ENCODE measurements around the gene SAMD10. TPM values are rescaled to one million over a fixed set of nuclear protein-coding genes. Genes with fewer than 3 reads are reported as not detected.

SAMD10 gene
- total and polyA plus RNA-seq, 10 of the 15 experiments (the other 5 are each of a cell fraction or from before 2014, with no cell fraction given), result 1.3 to 51.4 (median 17.9) TPM

DNA sequence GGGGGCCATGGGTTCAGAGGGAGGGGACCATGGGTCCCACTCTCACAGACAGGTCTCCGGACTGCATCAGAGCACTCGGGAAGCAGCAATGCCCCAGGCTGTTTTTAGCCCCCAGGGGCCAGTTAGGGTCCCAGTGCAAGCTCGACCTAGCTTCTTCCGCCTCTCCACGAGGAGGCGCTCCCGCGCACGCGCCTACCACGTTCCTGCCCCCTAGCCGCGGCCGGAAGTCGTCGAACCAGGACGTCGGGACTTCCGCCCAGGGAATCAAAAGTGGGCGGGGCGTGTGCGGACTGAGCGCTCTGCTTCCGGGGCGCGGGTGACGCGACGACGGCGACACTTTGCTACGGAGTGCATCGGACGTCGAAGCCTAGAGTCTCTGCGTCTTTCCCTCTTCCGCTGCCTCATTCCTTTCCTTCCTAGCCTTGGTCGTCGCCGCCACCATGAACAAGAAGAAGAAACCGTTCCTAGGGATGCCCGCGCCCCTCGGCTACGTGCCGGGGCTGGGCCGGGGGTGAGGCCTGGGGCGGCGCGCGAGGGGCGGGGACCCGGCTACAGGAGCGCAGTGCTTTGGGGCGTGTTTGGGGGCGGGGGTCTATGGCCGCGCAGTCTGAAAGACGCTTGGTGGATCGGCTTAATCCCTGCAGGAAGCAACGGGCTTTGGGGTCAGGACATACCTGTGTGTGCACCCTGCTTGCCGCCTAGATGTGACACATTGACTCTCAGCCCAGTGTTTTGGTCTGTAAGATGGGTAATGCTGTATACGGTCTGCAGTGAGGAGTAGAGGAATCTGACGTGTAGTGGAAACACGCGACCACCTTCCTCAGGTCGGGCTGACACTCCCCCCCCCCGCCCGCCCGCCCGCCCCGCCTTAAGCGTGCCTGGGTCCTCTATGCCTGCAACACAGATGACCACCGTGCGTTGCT is 1.6 kb upstream of the SAMD10 start, which contains the start of gene PRPF6 (continued):
- TF ChIP-seq KAT2A (conservative IDR thresholded peaks at IDR 0.05; ENCODE audit: control insufficient read depth, low read depth, low read length) (no peak), CBX3 (IDR thresholded peaks at IDR 0.05; ENCODE audit: borderline replicate concordance, low read depth) (no peak), NFIC (IDR thresholded peaks at IDR 0.05; ENCODE audit: low read depth, low read length) (no peak), STAT1 (conservative IDR thresholded peaks at IDR 0.05) (no peak), ZNF274 (IDR thresholded peaks at IDR 0.05; ENCODE audit: insufficient read depth, insufficient read length) (no peak), NFYB (IDR thresholded peaks at IDR 0.05; ENCODE audit: insufficient read depth, low read depth, low read length) (no peak), HDAC2 (IDR thresholded peaks at IDR 0.05) (no peak), ZBED1 (IDR thresholded peaks at IDR 0.05; ENCODE audit: borderline replicate concordance) (no peak), STAT3 (IDR thresholded peaks at IDR 0.05; ENCODE audit: low read depth, low read length) (no peak), BHLHE40 (IDR thresholded peaks at IDR 0.05; ENCODE audit: borderline replicate concordance in 1 of 2, low read depth in 2 of 2, low read length in 1 of 2) (peak; percentile 79 to 88), FOXK2 (IDR thresholded peaks at IDR 0.05) (peak; percentile 35; the same call in 1 of the 2 replicates), SP1 (IDR thresholded peaks at IDR 0.05; ENCODE audit: low read depth, low read length) (peak; percentile 67), YY1 (IDR thresholded peaks at IDR 0.05; ENCODE audit: low read depth, low read length) (peak; percentile 78), RAD51 (IDR thresholded peaks at IDR 0.05) (no peak), SPI1 (IDR thresholded peaks at IDR 0.05; ENCODE audit: borderline replicate concordance, insufficient read depth, low read depth, low read length) (peak; percentile 60; the same call in 1 of the 2 replicates), JUNB (IDR thresholded peaks at IDR 0.05) (no peak), CBFB (IDR thresholded peaks at IDR 0.05; ENCODE audit: low read depth) (peak; percentile 6; the same call in 1 of the 2 replicates), TAF1 (IDR thresholded peaks at IDR 0.05; ENCODE audit: borderline replicate concordance, low read depth, low read length) (peak; percentile 71), RUNX3 (IDR thresholded peaks at IDR 0.05; ENCODE audit: low read length) (no peak), ZNF207 (IDR thresholded peaks at IDR 0.05; ENCODE audit: borderline replicate concordance) (peak; percentile 91; the same call in 1 of the 2 replicates), ASH2L (IDR thresholded peaks at IDR 0.05; ENCODE audit: borderline replicate concordance, low read depth) (0 out of 2 replicates have a peak, but pooled peaks have one; percentile 41)
- TF ChIP-seq, protein P1, sequence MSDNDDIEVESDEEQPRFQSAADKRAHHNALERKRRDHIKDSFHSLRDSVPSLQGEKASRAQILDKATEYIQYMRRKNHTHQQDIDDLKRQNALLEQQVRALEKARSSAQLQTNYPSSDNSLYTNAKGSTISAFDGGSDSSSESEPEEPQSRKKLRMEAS (IDR thresholded peaks at IDR 0.05; ENCODE audit: low read depth, low read length), result peak; percentile 96
- TF ChIP-seq, protein P2, sequence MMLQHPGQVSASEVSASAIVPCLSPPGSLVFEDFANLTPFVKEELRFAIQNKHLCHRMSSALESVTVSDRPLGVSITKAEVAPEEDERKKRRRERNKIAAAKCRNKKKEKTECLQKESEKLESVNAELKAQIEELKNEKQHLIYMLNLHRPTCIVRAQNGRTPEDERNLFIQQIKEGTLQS (IDR thresholded peaks at IDR 0.05; ENCODE audit: borderline replicate concordance, extremely low read depth, low read depth, low read length), result 0 out of 2 replicates have a peak, but pooled peaks have one; percentile 52
- TF ChIP-seq, protein P3, sequence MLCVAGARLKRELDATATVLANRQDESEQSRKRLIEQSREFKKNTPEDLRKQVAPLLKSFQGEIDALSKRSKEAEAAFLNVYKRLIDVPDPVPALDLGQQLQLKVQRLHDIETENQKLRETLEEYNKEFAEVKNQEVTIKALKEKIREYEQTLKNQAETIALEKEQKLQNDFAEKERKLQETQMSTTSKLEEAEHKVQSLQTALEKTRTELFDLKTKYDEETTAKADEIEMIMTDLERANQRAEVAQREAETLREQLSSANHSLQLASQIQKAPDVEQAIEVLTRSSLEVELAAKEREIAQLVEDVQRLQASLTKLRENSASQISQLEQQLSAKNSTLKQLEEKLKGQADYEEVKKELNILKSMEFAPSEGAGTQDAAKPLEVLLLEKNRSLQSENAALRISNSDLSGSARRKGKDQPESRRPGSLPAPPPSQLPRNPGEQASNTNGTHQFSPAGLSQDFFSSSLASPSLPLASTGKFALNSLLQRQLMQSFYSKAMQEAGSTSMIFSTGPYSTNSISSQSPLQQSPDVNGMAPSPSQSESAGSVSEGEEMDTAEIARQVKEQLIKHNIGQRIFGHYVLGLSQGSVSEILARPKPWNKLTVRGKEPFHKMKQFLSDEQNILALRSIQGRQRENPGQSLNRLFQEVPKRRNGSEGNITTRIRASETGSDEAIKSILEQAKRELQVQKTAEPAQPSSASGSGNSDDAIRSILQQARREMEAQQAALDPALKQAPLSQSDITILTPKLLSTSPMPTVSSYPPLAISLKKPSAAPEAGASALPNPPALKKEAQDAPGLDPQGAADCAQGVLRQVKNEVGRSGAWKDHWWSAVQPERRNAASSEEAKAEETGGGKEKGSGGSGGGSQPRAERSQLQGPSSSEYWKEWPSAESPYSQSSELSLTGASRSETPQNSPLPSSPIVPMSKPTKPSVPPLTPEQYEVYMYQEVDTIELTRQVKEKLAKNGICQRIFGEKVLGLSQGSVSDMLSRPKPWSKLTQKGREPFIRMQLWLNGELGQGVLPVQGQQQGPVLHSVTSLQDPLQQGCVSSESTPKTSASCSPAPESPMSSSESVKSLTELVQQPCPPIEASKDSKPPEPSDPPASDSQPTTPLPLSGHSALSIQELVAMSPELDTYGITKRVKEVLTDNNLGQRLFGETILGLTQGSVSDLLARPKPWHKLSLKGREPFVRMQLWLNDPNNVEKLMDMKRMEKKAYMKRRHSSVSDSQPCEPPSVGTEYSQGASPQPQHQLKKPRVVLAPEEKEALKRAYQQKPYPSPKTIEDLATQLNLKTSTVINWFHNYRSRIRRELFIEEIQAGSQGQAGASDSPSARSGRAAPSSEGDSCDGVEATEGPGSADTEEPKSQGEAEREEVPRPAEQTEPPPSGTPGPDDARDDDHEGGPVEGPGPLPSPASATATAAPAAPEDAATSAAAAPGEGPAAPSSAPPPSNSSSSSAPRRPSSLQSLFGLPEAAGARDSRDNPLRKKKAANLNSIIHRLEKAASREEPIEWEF (IDR thresholded peaks at IDR 0.05; ENCODE audit: insufficient replicate concordance, low read depth, low read length), result no peak

All from GM12878 (cell line).